ENCODE measurements around the gene ACKR2.
A peak's percentile ranks its signal among the peaks of the same experiment; 100 is the strongest.
"Not testable (repeated sequence)": the region's sequence is repeated elsewhere in the genome, so short reads cannot be mapped to it uniquely, and the experiment has no call there.

Gene ACKR2

GRCh38 chr3:42801784-42802183 is 7.5 kb upstream of the ACKR2 start:
- no peak for DNase-seq

GRCh38 chr3:42802876-42803413 is 6.3 kb upstream of the ACKR2 start:
- peak in 1 of 2 experiments; percentile 45 for DNase-seq

GRCh38 chr3:42803414-42804105 is 5.7 kb upstream of the ACKR2 start:
- DNase-seq, result peak; percentile 20 to 39

- DNase-seq, result peak; percentile 94 to 97
These were observed 5.0 kb upstream of the ACKR2 start, which contains the start of gene HIGD1A for GRCh38 chr3:42804106-42804830. Gene HIGD1A, minus strand, starts transcription at chr3:42804490. Its CDS starts 10,237 bp downstream, at chr3:42794253.

GRCh38 chr3:42804831-42805132 is 4.5 kb upstream of the ACKR2 start:
- no peak for DNase-seq

- DNase-seq, result no peak
These were observed 4.0 kb upstream of the ACKR2 start for GRCh38 chr3:42805141-42805821.

GRCh38 chr3:42807929-42808328 is 1.3 kb upstream of the ACKR2 start:
- DNase-seq, result no peak

- DNase-seq, result not testable (repeated sequence)
These were observed 1.5 kb downstream of the ACKR2 start for GRCh38 chr3:42810706-42811105.

- DNase-seq, result peak in 1 of 2 experiments; percentile 11
These were observed 2.1 kb downstream of the ACKR2 start for GRCh38 chr3:42811118-42811883.

GRCh38 chr3:42814246-42814645 is 5.0 kb downstream of the ACKR2 start:
- DNase-seq, result no peak

- no peak for DNase-seq
These were observed 5.8 kb downstream of the ACKR2 start for GRCh38 chr3:42814914-42815507.

GRCh38 chr3:42815826-42816225 is 6.6 kb downstream of the ACKR2 start:
- DNase-seq, result peak; percentile 17 to 24

- no peak for DNase-seq
These were observed 10.2 kb downstream of the ACKR2 start for GRCh38 chr3:42819351-42819965.

GRCh38 chr3:42820746-42821051 is 11.5 kb downstream of the ACKR2 start:
- no peak for DNase-seq

GRCh38 chr3:42822828-42823227 is 13.6 kb downstream of the ACKR2 start:
- no peak for DNase-seq

- no peak for DNase-seq
These were observed 14.1 kb downstream of the ACKR2 start for GRCh38 chr3:42823351-42823750.

GRCh38 chr3:42826141-42826540 is 16.9 kb downstream of the ACKR2 start:
- no peak for DNase-seq

- no peak for DNase-seq
These were observed 17.8 kb downstream of the ACKR2 start for GRCh38 chr3:42827023-42827422.

GRCh38 chr3:42827654-42828053 is 18.4 kb downstream of the ACKR2 start:
- no peak for DNase-seq

- DNase-seq, result no peak
These were observed 19.9 kb downstream of the ACKR2 start for GRCh38 chr3:42829083-42829627.

- DNase-seq, result no peak
These were observed 20.6 kb downstream of the ACKR2 start for GRCh38 chr3:42829628-42830436.

Measured in AML-193 (cell line).